Effector CD8-positive, alpha-beta T cell (primary cell): ENCODE results near the gene ADCY10.
"Not testable (repeated sequence)": the region's sequence is repeated elsewhere in the genome, so short reads cannot be mapped to it uniquely, and the experiment has no call there.

Experiments used
- DNase-seq: peaks from one replicate; lab custom pipeline; 2025; lab: John Stamatoyannopoulos, UW

The ADCY10 gene

GRCh38 chr1:167887187-167887586 lies 26.7 kb downstream of the ADCY10 start:
- DNase-seq: not testable (repeated sequence)

- no peak for DNase-seq
Observed at GRCh38 chr1:167882376-167882775, 31.6 kb downstream of the ADCY10 start.

- no peak for DNase-seq
Observed at GRCh38 chr1:167881786-167882185, 32.1 kb downstream of the ADCY10 start.

- DNase-seq: no peak
Observed at GRCh38 chr1:167881069-167881468, 32.9 kb downstream of the ADCY10 start.

GRCh38 chr1:167880580-167881021 lies 33.3 kb downstream of the ADCY10 start:
- no peak for DNase-seq

- DNase-seq: no peak
Observed at GRCh38 chr1:167879508-167879907, 34.4 kb downstream of the ADCY10 start.

- DNase-seq: no peak
Observed at GRCh38 chr1:167878372-167879160, 35.4 kb downstream of the ADCY10 start.

- no peak for DNase-seq
Observed at GRCh38 chr1:167876597-167877175, 37.2 kb downstream of the ADCY10 start.

GRCh38 chr1:167871331-167871730 lies 42.6 kb downstream of the ADCY10 start:
- no peak for DNase-seq

- DNase-seq: not testable (repeated sequence)
Observed at GRCh38 chr1:167869157-167870001, 44.6 kb downstream of the ADCY10 start.

GRCh38 chr1:167866739-167867414 lies 47.1 kb downstream of the ADCY10 start:
- not testable (repeated sequence) for DNase-seq

- not testable (repeated sequence) for DNase-seq
Observed at GRCh38 chr1:167866326-167866725, 47.6 kb downstream of the ADCY10 start.

GRCh38 chr1:167865804-167866308 lies 48.1 kb downstream of the ADCY10 start:
- DNase-seq: not testable (repeated sequence)

- not testable (repeated sequence) for DNase-seq
Observed at GRCh38 chr1:167865193-167865592, 48.7 kb downstream of the ADCY10 start.

GRCh38 chr1:167864392-167865032 lies 49.4 kb downstream of the ADCY10 start:
- no peak for DNase-seq

- no peak for DNase-seq
Observed at GRCh38 chr1:167863921-167864279, 50.0 kb downstream of the ADCY10 start.

GRCh38 chr1:167863191-167863920 lies 50.6 kb downstream of the ADCY10 start:
- not testable (repeated sequence) for DNase-seq

GRCh38 chr1:167862432-167863076 lies 51.4 kb downstream of the ADCY10 start:
- no peak for DNase-seq

GRCh38 chr1:167861664-167862381 lies 52.1 kb downstream of the ADCY10 start:
- no peak for DNase-seq
